ENCODE measurements around the gene CYTIP. TPM values are rescaled to one million over a fixed set of nuclear protein-coding genes. Genes with fewer than 3 reads are reported as not detected.
A peak's percentile ranks its signal among the peaks of the same experiment; 100 is the strongest.

Gene CYTIP
- total and polyA plus RNA-seq, 9 of the 15 experiments (the other 6 are each of a cell fraction or from before 2014, with no cell fraction given): 0.03 to 0.35 (median 0.26) TPM; not detected in 1

- TF ChIP-seq CBX8 (IDR thresholded peaks at IDR 0.05; ENCODE audit: borderline replicate concordance, extremely low read depth, low read depth, low read length, poor library complexity, severe bottlenecking): peak; percentile 95
- peak; percentile 49; the same call in 1 of the 2 replicates for TF ChIP-seq BMI1 (IDR thresholded peaks at IDR 0.05; ENCODE audit: low read length)
Observed at GRCh38 chr2:157463002-157463401, 19.1 kb upstream of the CYTIP start (continued).

GRCh38 chr2:157460897-157461296 is 17.0 kb upstream of the CYTIP start:
- no peak overlapping the region for H3K4me2 ChIP-seq (ENCODE audit: insufficient read depth, low read length)
- POLR2A ChIA-PET: no interaction called here

More at GRCh38 chr2:157460897-157461296, 17.0 kb upstream of the CYTIP start:
- CTCF ChIA-PET (ENCODE audit: low intra/inter-chr PET ratio): interaction anchor here (0.6 kb wide), 1 partner anchor 77 kb away, joined by 3 read pairs; no protein-coding TSS in a partner anchor
- H3K27me3 ChIP-seq (ENCODE audit: control insufficient read depth in 2 of 2, insufficient read depth in 2 of 2, low read length in 2 of 2): peaks cover 0 to 2% of the 10 kb centered on the region in 2 experiments; a peak in 2 of 5 replicates
- peak; percentile 37 for TF ChIP-seq CBX8 (IDR thresholded peaks at IDR 0.05; ENCODE audit: borderline replicate concordance, extremely low read depth, low read depth, low read length, poor library complexity, severe bottlenecking)
- TF ChIP-seq ZNF347 (CRISPR knock-in tag; IDR thresholded peaks at IDR 0.05; ENCODE audit: low read depth): no peak
- TF ChIP-seq NONO (IDR thresholded peaks at IDR 0.05; ENCODE audit: low read depth in 2 of 2, low read length in 1 of 2): no peak
- in situ Hi-C loops (cut with MboI): no loop called here
- no peak for FAIRE-seq
- H3K9me1 ChIP-seq (ENCODE audit: control insufficient read depth, insufficient read depth, low read length): no peaks in the 10 kb centered on the region
- H2AFZ ChIP-seq (ENCODE audit: low read depth, low read length): no peak overlapping the region
- no TSS peak for BruUV-seq (replicated peaks)
- H3K4me1 ChIP-seq (replicated peaks in 1 of 2; ENCODE audit: control insufficient read depth in 2 of 2, insufficient read depth in 2 of 2, low read length in 2 of 2): no peaks in the 10 kb centered on the region; a peak in 1 of 5 replicates
- no peak for ATAC-seq
- H3K4me3 ChIP-seq: no peak overlapping the region
- H3K9me3 ChIP-seq (replicated peaks; ENCODE audit: control insufficient read depth, insufficient read depth, low read depth, low read length): no peaks in the 10 kb centered on the region
- no peak overlapping the region for H3K9ac ChIP-seq (ENCODE audit: insufficient read depth in 1 of 2, low read depth in 2 of 2, low read length in 2 of 2)
- no peaks in the 10 kb centered on the region for H4K20me1 ChIP-seq (replicated peaks; ENCODE audit: control insufficient read depth, insufficient read depth, low read length)
- H3K79me2 ChIP-seq (ENCODE audit: control insufficient read depth, insufficient read depth, low read length): no peaks in the 10 kb centered on the region
- WGBS (ENCODE audit: insufficient coverage, low coverage, missing lambda C conversion rate): 0% methylated on average over 1 of the region's 1 CpG
- intact Hi-C loops (cut with micrococcal nuclease): no loop called here
- no peaks in the 10 kb centered on the region for H3K36me3 ChIP-seq (ENCODE audit: control insufficient read depth, insufficient read depth, low read length)
- H3K27ac ChIP-seq (ENCODE audit: extremely low read depth, low read depth, low read length): no peak overlapping the region
- no peak for DNase-seq (ENCODE audit: extremely low read depth in 1 of 4, low spot score in 3 of 4)
